ENCODE measurements around the gene HSD17B10.

DNA sequence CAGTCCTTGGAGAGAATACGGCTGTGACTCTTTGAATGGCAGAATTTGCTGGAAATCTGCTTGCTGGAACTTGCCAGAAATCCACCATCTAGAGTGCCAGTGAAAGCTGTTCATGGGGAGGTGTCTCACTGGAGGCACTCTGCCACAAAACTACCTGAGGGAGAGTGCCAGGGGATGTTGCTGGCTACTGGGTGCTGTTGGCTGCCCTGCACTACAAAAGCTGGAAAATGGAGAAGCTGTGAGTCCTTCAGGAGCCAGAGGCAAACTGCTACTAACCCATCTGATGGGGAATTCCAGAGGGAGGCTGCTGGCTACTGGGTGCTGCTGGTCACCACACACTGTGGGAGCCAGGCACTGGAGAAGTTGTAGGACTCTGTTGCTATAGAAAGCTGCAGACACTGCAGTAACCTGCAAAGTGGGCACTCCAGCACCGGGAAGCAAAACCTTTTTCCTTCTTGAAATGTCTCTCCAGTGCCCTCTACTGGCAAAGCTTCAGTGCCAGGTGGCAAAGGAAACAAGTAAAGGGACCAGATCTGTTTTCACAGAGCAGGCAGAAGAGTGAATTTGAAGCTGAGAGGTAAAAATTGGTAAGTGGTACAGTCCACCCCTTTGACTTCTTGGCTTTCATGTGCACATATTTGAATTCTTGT lies 47.8 kb upstream of the HSD17B10 start:
- no peak for TF ChIP-seq POLR2A (IDR thresholded peaks at IDR 0.05; ENCODE audit: extremely low read depth, insufficient read length)
- TF ChIP-seq CTCF (IDR thresholded peaks at IDR 0.05; ENCODE audit: low read depth, low read length), result peak; percentile 85
- no peak for TF ChIP-seq MYC (IDR thresholded peaks at IDR 0.05; ENCODE audit: low read depth, low read length)

All from NB4 (cell line).